GM19193 (cell line): ENCODE measurements around the gene MR1.

ENCODE experiments used
- POLR2A ChIP-seq: IDR thresholded peaks from 4 replicates; pipeline ENCODE4 v1.6.1; 2011; ENCODE audit not compliant: insufficient read depth, insufficient read length; ENCODE audit errors: extremely low read depth

MR1 gene

DNA sequence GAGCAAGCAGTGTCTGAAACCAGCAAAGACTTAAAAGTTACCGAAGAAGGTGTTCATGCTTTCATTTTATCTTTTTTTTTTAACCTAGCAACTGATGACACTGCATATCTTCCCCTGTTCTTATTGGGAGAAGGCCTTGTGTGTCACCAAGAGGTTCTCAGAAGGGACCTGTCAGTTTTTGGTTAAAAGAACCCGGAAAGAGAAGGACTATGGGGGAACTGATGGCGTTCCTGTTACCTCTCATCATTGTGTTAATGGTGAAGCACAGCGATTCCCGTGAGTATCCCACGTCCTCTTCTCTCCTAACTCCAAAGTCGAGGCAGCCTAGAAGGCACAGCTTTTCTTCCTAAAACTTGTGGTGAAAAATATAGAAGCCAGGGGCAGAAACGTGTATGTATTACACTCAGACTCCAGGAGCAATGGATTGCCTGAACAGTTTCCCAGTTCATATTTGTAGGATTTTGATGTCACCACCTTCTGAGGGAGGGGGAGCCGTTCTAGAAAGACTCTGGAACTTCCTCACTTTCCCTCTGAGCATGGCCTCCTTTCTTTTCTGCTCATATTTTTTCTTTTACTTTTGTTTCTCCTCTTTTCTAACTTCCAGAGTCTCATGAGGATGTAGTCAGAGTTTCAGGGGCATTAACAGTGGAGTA, at the start of gene MR1:
MR1 (plus strand) TSS at position 185 of the 653 bp plus-strand sequence; CDS start at position 210, 25 bp downstream.
- TF ChIP-seq POLR2A, result peak; percentile 64

DNA sequence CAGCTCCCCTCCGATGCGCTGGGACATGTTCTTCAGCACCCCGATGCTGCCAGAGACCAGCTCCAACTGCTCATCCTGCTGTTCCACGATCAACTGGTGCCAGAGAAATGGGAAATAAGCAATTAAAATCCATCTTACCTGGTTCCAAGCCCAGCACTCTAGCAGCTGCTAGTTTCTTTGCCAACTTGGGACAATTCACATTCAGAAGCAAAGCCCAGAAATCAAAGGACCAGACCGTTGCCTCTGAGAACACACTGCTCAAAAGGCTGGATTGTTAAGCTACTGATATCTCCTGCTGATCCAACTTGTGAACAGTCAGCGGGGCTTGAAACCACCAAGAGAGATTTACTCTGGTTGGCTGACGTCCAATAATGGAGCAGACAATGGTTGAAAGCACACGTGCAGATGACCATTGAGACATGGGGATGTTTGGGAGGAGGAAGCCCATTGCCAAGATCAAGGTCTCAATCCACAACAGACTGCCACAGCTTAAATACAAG, 45.5 kb upstream of the MR1 start:
- no peak for TF ChIP-seq POLR2A

DNA sequence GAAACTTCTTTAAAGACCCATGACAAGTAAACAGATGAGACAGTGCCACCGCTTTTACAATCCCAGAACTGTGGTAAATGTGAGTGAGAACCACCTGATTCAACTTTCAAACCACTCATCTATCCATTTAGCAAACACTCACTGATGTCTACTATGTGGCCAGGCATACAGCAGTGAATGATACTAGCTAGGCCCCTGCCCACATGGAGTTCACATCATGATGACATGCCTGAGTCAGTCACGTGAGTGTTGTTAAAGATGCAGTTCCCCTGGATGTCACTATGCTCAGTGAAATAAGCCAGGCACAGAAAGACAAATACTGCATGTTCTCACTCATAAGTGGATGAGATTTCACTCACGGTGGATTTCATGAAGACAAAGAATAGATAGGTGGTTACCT, 39.5 kb upstream of the MR1 start:
- no peak for TF ChIP-seq POLR2A

DNA sequence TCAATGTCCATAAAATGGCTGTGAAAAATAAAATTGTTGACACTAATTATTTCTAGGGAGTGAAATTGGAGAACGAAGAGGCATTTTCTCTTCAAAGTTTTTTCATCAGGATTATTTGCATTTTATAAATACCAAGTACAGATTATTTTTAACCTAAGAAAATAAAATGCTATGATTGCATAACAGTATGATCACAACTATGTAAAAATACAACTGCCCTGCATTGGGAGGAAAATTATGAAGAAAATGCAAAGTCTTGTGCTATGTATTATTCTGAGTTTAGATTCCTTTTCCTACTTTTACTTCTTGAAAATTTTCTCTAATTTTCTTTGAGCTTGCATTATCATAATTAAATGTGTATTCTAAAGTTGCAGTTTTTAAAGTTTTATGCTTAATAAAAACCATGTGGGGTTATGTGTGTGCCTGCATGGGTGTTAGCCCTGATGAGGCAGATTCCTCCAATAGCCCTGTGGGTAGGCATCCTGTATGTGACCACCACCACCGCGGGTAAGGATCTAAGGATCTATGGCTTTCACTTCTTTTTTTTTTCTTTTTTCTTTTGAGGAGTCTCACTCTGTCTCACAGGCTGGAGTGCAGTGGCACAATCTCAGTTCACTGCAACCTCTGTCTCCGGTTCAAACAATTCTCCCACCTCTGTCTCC, 35.8 kb upstream of the MR1 start:
- TF ChIP-seq POLR2A, result no peak

DNA sequence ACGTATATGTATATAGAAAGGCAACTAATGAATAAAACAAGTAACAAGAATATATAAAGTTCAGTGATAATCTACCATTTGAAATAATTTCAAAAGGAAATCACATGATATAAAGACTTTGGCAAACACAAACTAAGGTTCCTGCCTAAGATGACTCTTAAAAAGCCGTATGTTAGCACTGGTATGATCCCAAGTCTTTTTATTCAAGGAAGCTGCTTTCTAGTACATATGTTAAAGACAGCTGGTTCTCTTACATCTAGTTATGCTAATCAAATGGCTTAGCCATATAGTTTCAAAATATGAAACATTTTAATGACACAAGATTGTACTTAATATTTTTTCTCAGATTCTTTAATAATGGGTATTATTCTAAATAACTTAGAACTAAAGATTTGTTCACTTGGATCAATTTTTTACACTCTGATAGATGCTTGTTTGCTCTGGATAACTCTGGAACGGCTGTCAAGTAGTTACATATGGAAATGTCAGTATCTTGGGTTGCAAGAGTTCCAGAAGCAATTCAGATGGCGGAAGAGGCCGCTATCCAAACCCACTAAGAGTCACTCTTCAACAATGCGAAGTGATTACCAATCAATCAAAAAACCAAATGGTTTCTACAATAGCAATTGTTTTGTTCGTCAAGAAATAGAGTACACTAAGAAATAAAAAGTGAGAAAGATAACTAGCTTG, 32.5 kb upstream of the MR1 start:
- no peak for TF ChIP-seq POLR2A

DNA sequence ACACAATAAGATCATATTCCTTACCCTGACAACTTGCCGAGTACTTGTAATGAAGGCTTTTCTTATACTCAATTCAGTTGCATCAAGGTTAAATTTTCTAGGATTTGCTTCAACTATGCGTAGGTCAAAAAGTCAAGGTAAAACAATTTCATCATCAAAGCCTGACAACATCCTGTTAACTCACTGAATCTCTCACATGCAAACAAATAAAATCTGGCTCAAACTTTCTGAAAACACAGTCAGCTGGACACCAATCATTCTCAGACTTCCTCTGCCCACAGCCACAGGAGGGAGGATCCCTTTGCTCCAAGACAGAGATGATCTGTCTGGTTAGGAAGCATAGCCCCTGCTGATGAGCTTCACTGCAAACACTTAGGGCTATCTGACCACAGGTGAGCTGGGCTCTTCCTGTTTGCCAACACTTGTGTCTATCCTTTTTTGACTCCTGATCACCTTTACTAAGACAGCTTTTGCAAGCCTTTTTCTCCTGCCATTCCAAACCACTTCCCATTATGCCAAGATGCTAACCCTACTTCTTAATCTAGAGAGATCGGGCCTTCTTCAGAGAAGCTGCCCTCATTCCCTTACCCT, 31.1 kb upstream of the MR1 start:
- no peak for TF ChIP-seq POLR2A

DNA sequence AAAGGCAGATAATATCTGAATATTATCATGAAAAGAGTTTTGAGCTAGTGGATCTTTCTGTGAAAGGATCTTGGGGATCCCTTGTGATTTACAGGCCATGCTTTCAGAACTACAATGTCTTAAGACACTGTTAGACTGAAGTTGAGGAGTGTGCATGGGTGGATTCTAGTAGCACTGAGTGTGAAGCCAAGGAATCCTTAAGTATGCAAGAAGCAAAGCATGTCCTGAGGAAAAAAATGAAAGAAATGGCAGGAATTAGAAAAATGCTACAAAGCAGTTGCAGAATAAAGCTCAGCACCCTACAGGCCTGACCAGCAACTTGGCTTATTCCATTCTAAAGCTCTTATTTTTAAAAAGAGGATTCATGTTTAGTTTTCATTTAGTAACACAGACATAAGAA, 23.0 kb upstream of the MR1 start:
- no peak for TF ChIP-seq POLR2A

DNA sequence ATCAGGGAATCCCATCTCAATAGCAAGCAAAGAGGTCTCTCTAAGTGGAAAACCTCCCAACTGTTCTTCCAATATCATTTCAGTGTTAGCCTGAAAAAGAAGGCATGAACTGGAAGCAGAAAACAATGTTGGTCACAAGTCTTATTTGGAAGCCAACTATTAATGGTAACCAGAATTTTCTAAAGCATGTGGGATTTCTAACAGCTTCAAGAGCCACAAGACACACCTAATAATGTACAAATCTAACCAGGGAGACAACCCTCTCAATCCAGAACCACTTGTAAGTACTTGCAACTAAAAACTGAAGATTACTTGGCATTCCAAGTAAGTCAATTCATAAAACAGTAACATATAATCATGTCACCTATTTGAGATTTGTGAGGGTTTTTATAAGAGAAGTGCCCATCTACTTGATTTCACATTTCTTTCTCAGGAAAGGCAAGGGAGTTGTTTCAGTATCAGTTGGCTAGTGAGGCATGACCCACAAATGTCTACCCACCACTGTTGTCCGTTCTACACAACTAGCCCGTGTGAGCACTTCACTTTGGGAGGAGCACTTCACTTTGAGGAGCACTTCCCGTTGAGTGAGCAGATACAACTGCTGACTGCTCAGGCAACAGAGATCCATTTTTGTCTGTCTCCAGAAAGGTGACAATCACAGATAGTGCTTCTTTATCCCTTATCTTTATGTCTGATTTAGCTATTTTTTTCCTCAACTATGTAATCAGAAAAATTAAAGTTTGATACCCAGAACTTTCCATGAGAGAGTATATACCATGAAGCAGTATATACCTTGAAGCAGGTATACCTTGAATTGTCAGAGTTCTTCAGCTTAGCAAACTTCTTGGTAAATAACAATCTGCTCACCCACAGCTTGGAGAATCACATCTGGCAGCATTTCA, 22.2 kb upstream of the MR1 start:
- no peak for TF ChIP-seq POLR2A

DNA sequence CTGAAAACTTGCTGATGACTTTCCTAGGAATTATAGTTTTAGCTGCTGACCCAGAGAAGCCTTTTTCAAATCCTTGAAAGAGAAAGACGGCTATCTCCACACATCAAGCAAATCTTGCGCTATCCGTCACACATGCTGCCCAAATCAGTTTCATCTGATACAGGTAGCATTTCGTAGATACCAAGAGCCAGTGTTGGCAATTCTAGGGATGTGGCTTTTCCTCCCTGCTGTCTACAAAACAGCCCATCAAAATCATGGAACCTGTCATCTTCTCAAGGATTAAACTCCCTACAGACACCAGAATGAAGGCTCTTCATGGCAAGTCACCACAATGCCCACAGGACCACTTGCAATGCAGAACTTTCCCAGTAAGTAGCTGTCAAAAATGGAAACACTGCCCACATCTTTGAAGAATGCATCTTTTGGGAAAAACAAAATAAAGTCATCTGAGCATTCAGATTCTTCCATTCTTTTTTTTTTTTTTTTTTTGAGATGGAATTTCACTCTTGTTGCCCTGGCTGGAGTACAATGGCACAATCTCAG, 21.5 kb upstream of the MR1 start:
- no peak for TF ChIP-seq POLR2A

DNA sequence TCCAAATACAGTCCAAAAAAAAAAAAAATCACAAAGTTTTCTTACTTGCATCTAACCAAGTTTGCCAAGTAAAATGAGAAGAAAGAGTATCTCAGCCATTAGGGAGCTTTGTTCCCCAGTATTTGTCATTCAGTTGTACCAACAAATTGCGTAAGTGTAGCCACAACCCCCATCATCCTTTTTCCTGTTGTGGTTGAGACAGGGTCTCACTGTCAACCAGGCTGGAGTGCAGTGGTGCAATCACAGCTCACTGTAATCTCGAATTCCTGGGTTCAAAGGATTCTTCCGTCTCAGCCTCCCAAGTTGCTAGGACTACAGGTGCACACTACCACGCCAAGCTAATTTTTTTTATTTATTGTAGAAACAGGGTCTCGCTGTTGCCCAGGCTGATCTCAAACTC, 20.6 kb upstream of the MR1 start:
- no peak for TF ChIP-seq POLR2A

DNA sequence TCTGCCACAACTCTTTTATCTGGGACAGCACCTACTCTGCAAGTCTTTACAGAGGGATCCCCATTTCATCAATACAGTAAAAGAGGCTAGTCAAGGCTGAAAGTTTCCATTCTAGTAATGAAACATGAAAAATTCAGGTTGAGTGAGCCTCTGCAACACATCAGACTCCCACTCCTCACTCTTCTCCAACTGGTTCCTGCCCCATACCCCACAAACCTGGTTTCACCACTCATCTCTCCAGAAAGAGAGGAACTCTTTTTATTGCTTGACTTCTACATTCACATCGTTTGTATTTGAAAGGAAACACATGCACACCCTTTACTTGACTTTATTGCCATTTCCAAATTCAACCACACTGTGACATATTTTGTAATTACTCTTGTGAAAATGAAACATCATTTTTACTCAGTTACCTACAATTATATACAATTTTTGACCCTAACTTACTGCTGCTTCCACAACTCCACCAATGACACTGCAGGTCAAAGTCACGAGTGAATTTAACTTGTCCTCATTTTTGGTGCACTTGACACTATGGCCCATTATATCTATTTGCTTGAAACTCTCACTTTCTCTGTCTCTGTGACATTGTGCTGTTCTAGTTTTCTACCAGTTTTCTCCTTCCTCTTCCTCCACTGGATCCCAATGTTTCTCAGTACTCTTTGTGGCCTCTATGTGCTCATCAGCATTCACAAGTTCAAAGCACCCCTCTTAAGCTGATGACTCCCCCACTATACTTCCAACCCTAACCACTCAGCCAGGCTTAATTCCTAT, 19.1 kb upstream of the MR1 start:
- no peak for TF ChIP-seq POLR2A

DNA sequence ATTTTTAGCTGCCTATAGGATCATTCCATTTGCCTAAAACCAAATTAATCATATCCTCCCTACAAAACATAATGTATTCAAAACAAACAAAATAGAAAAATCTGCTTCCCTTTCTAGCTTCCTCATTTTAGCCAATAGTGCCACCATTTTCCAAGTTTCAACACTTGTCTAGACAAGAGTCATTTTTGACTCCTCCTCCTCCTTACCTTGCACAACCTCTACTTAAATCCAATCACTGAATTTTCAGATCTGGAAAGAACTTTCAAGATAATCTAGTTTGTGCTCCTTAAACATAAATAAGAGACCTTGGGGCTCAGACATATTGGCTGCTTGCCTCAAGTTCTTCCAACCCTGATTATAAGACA, 18.6 kb upstream of the MR1 start:
- no peak for TF ChIP-seq POLR2A

DNA sequence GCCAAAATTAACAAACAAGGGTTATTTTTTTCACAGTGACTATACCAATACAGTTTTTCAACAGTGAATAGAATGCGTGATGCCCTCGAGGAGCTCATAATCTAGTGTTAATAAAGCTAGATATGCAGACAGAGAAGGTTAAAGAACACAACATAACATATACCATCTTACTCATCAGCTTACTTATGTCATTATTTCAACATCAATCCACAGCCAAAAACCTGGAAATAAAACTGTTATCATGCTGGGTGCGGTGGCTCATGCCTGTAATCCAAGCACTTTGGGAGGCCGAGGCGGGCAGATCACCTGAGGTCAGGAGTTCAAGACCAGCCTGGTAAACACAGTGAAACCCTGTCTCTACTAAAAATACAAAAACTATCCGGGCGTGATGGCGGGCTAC, 17.2 kb upstream of the MR1 start:
- TF ChIP-seq POLR2A, result no peak
